CD14-positive monocyte (primary cell): Measurements from ENCODE around the gene CRACDL. TPM values are rescaled to one million over a fixed set of nuclear protein-coding genes. Genes with fewer than 3 reads are reported as not detected.

Source experiments
- DNase-seq, 3 donors: peaks; one replicate each; pipeline ENCODE4 v3.0.0-alpha.2; 2011 to 2022
- H2AFZ ChIP-seq: 2 replicates; pipeline ENCODE4 v1.6.0; 2012; ENCODE audit warnings: mild to moderate bottlenecking, low read depth, low read length, inconsistent platforms; ENCODE audit not compliant: insufficient read depth, poor library complexity, severe bottlenecking
- H3K27ac ChIP-seq, 2 donors: 1 replicate in 1 of 2; 2 replicates in 1 of 2; pipeline ENCODE4 v1.5.1; 2012 to 2013; ENCODE audit warnings: low read length in 2 of 2, control low read depth in 1 of 2, inconsistent platforms in 1 of 2, low read depth in 1 of 2, mild to moderate bottlenecking in 1 of 2
- H3K27me3 ChIP-seq, 2 donors: one replicate each; pipeline versions ENCODE4 v1.6.0 to v1.6.1; 2011 to 2013; ENCODE audit warnings: low read length in 2 of 2; ENCODE audit not compliant: control insufficient read depth in 2 of 2, insufficient read depth in 2 of 2
- H3K36me3 ChIP-seq, 2 donors: replicated peaks in 1 of 2; 1 replicate in 1 of 2; 2 replicates in 1 of 2; pipeline versions ENCODE4 v1.5.1 to v1.6.1; 2012 to 2013; ENCODE audit warnings: low read length in 2 of 2, control low read depth in 1 of 2, inconsistent platforms in 1 of 2, mild to moderate bottlenecking in 1 of 2; ENCODE audit not compliant: insufficient read depth in 2 of 2, control insufficient read depth in 1 of 2
- H3K4me1 ChIP-seq, 2 donors: 1 replicate in 1 of 2; 2 replicates in 1 of 2; pipeline versions ENCODE4 v1.5.1 to v1.6.1; 2012 to 2013; ENCODE audit warnings: low read length in 2 of 2, control low read depth in 1 of 2, inconsistent platforms in 1 of 2, mild to moderate bottlenecking in 1 of 2, moderate library complexity in 1 of 2; ENCODE audit not compliant: insufficient read depth in 2 of 2, control insufficient read depth in 1 of 2
- H3K4me2 ChIP-seq: replicated peaks from 2 replicates; pipeline ENCODE3; 2012; ENCODE audit warnings: low read length, moderate library complexity, mild to moderate bottlenecking; ENCODE audit not compliant: poor library complexity, severe bottlenecking; ENCODE audit errors: extremely low read depth
- H3K4me3 ChIP-seq, 3 experiments: fragments of 200-600 bp in 1 of 3; sonication (generic) in 1 of 3; replicated peaks in 1 of 3; 1 replicate in 2 of 3; 2 replicates in 1 of 3; pipeline ENCODE4 v1.5.1; 2011 to 2013; ENCODE audit warnings: low read length in 3 of 3, mild to moderate bottlenecking in 3 of 3, control low read depth in 2 of 3, low read depth in 2 of 3, inconsistent platforms in 1 of 3, moderate library complexity in 1 of 3
- H3K79me2 ChIP-seq: 2 replicates; pipeline ENCODE4 v1.6.0; 2012; ENCODE audit warnings: mild to moderate bottlenecking, control low read depth, inconsistent platforms, low read length, moderate library complexity; ENCODE audit not compliant: insufficient read depth
- H3K9ac ChIP-seq: 2 replicates; pipeline ENCODE4 v1.6.0; 2017; ENCODE audit warnings: low read length, mild to moderate bottlenecking; ENCODE audit not compliant: insufficient read depth, poor library complexity, severe bottlenecking
- H3K9me3 ChIP-seq, 2 donors: replicated peaks in 1 of 2; 1 replicate in 1 of 2; 2 replicates in 1 of 2; pipeline versions ENCODE4 v1.5.1 to v1.6.1; 2012 to 2013; ENCODE audit warnings: low read length in 2 of 2, control low read depth in 1 of 2; ENCODE audit not compliant: control insufficient read depth in 1 of 2, insufficient read depth in 1 of 2
- H4K20me1 ChIP-seq: 2 replicates; pipeline ENCODE4 v1.6.0; 2012; ENCODE audit warnings: mild to moderate bottlenecking, low read length, control low read depth, moderate library complexity; ENCODE audit not compliant: insufficient read depth
- H3K27ac Mint-ChIP-seq, 7 donors: one replicate each; pipeline ENCODE4 v1.8.0; 2020; ENCODE audit warnings: mild to moderate bottlenecking in 7 of 7, mixed read lengths in 7 of 7, moderate library complexity in 6 of 7, inconsistent platforms in 2 of 7
- H3K27me3 Mint-ChIP-seq, 3 donors: one replicate each; pipeline ENCODE4 v1.8.0; 2021 to 2022; ENCODE audit warnings: low read depth in 3 of 3, mild to moderate bottlenecking in 3 of 3, mixed read lengths in 3 of 3, moderate library complexity in 3 of 3, inconsistent platforms in 1 of 3
- H3K36me3 Mint-ChIP-seq, 2 donors: one replicate each; pipeline ENCODE4 v1.8.0; 2020; ENCODE audit warnings: mixed read lengths in 2 of 2, inconsistent platforms in 1 of 2, mild to moderate bottlenecking in 1 of 2
- H3K4me1 Mint-ChIP-seq: one replicate; pipeline ENCODE4 v1.8.0; 2020; ENCODE audit warnings: mild to moderate bottlenecking, mixed read lengths
- H3K4me3 Mint-ChIP-seq, 2 donors: one replicate each; pipeline ENCODE4 v1.8.0; 2020; ENCODE audit warnings: mild to moderate bottlenecking in 2 of 2, mixed read lengths in 2 of 2, moderate library complexity in 1 of 2
- H3K9me3 Mint-ChIP-seq, 7 donors: one replicate each; pipeline ENCODE4 v1.8.0; 2020 to 2022; ENCODE audit warnings: mixed read lengths in 7 of 7, mild to moderate bottlenecking in 6 of 7, moderate library complexity in 6 of 7, inconsistent platforms in 2 of 7
- WGBS: methylation state at CpG from one replicate; pipeline ENCODE4 v1.1.5; 2013; ENCODE audit warnings: missing lambda C conversion rate; ENCODE audit not compliant: insufficient coverage; 5-methylcytosine and 5-hydroxymethylcytosine counted together
- intact Hi-C, 2 donors: fragments of 100-400 bp; cut with micrococcal nuclease; formaldehyde crosslinking; loops; one replicate each; pipeline versions ENCODE4 v1.15.0 to v1.15.1; 2023
- polyA plus RNA-seq, 3 donors: library from polyadenylated mRNA; depleted of rRNA in 1 of 3; unstranded in 2 of 3; stranded (reverse) in 1 of 3; fragments of 300-500 nt in 2 of 3; fragments of >200 nt in 1 of 3; fragmentation: Illumina TruSeq in 2 of 3; gene quantifications; 1 replicate in 2 of 3; 2 replicates in 1 of 3; pipeline ENCODE4 v1.2.3, GENCODE V29; 2012 to 2021
- TF ChIP-seq, protein P1 (sequence below): fragments of 200-600 bp; IDR thresholded peaks from one replicate; pipeline ENCODE4 v1.8.0; 2022; ENCODE audit warnings: antibody characterized with exemption, mild to moderate bottlenecking

The CRACDL gene
- polyA plus RNA-seq, 3 donors = 0.12 to 0.35 (median 0.28) TPM

- Mint-ChIP-seq H3K27ac (peak overlapping the region; percentile 79 to 91 (median 88)), H3K36me3 (peaks cover 6 to 8% of the 10 kb centered on the region in 2 donors), H3K9me3 (peaks cover 0 to 1% (median 0%) of the 10 kb centered on the region in 7 donors), H3K4me3 (peak overlapping the region; percentile 58 to 77), H3K4me1 (peaks cover 55% of the 10 kb centered on the region), H3K27me3 (peaks cover 0 to 3% (median 2%) of the 10 kb centered on the region in 3 donors)
- DNase-seq = peak; percentile 73 to 84 (median 80)
- H4K20me1 ChIP-seq = no peaks in the 10 kb centered on the region
- H3K79me2 ChIP-seq = peaks cover 3% of the 10 kb centered on the region
- H3K4me3 ChIP-seq = peak overlapping the region in 1 of 3 experiments; percentile 39
- H3K9me3 ChIP-seq = no peaks in the 10 kb centered on the region
- TF ChIP-seq, protein P1, sequence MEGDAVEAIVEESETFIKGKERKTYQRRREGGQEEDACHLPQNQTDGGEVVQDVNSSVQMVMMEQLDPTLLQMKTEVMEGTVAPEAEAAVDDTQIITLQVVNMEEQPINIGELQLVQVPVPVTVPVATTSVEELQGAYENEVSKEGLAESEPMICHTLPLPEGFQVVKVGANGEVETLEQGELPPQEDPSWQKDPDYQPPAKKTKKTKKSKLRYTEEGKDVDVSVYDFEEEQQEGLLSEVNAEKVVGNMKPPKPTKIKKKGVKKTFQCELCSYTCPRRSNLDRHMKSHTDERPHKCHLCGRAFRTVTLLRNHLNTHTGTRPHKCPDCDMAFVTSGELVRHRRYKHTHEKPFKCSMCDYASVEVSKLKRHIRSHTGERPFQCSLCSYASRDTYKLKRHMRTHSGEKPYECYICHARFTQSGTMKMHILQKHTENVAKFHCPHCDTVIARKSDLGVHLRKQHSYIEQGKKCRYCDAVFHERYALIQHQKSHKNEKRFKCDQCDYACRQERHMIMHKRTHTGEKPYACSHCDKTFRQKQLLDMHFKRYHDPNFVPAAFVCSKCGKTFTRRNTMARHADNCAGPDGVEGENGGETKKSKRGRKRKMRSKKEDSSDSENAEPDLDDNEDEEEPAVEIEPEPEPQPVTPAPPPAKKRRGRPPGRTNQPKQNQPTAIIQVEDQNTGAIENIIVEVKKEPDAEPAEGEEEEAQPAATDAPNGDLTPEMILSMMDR = no peak
- intact Hi-C loops = no loop called here
- peaks cover 46 to 48% of the 10 kb centered on the region in 2 donors for H3K4me1 ChIP-seq
- H2AFZ ChIP-seq = peak overlapping the region; percentile 74
- no peaks in the 10 kb centered on the region for H3K27me3 ChIP-seq
- H3K4me2 ChIP-seq = peak overlapping the region; percentile 59
- 26% methylated on average over 10 of the region's 12 CpGs for WGBS
- peak overlapping the region; percentile 61 to 77 for H3K27ac ChIP-seq
- H3K9ac ChIP-seq = peak overlapping the region; percentile 28
- no peaks in the 10 kb centered on the region for H3K36me3 ChIP-seq
These were observed 130.4 kb downstream of the CRACDL start for GRCh38 chr2:98805412-98806171.

DNA sequence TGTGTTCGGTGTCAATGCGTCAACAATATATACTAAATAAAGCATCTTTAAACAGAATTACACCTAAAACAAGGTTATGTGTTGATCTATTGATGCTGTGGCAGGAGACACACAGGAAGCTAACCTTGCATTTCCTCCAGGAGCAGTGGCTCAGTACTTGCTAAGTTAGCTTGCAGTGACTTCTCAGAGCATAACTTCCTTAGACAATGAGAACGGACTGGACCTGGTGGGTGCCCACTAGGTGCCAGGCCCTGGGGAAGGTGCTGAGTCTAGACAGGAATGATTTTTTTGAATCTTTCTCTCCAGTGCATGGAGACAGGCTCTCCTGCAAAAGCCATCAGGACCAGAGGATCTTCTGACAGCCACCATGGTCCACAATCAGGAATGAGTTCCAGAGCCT is 131.3 kb downstream of the CRACDL start:
- Mint-ChIP-seq H3K36me3 (peaks cover 0 to 8% of the 10 kb centered on the region in 2 donors), H3K27me3 (peaks cover 0 to 3% (median 2%) of the 10 kb centered on the region in 3 donors), H3K4me3 (no peak overlapping the region), H3K4me1 (peaks cover 57% of the 10 kb centered on the region), H3K27ac (peak overlapping the region; percentile 45 to 91 (median 84)), H3K9me3 (no peaks in the 10 kb centered on the region)
- Histone ChIP-seq H3K36me3 (no peaks in the 10 kb centered on the region), H3K79me2 (peaks cover 3% of the 10 kb centered on the region), H2AFZ (peak overlapping the region; percentile 74), H3K9ac (no peak overlapping the region), H3K4me1 (peaks cover 46 to 48% of the 10 kb centered on the region in 2 donors), H3K27me3 (no peaks in the 10 kb centered on the region), H3K4me2 (peak overlapping the region; percentile 59), H3K27ac (peak overlapping the region; percentile 61 to 77), H3K9me3 (no peaks in the 10 kb centered on the region), H3K4me3 (peak overlapping the region in 1 of 3 experiments; percentile 39), H4K20me1 (no peaks in the 10 kb centered on the region)
- TF ChIP-seq, protein P1 = no peak
- DNase-seq = no peak
- WGBS = no CpG with 5 or more reads among the region's 3 CpGs
- intact Hi-C loops = no loop called here
